Stimulated activated CD4-positive, alpha-beta T cell treated with anti-CD3 and anti-CD28 coated beads, Interleukin-15, amount 100 ng/mL, for 24 hours (primary cell): Measurements from ENCODE around the gene BPIFA1.

ENCODE experiments used
- DNase-seq: peaks from one replicate; pipeline ENCODE4 v3.0.0-alpha.2; 2020

Gene BPIFA1

DNA sequence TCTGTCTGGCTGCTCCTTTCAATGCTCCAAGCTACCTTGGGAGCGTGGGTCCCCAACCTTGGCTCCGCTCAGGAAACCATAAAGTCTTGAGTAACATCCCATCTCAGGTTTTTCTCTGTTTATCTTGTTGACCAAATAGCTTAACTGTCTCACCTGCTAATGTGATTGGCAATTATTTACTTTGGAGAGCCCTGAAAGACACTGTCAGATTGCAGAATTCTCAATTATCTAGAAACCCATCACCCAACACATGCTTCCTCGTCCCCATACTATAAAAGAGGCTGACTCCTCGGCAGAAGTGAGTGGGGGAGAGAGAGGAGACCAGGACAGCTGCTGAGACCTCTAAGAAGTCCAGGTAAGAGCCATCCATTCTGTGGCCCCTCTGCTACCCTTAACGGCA, at the start of gene BPIFA1:
Gene BPIFA1 (plus strand): TSS at position 301 of the 400 bp plus-strand sequence. CDS start 1,716 bp downstream, outside the sequence.
- no peak for DNase-seq

DNA sequence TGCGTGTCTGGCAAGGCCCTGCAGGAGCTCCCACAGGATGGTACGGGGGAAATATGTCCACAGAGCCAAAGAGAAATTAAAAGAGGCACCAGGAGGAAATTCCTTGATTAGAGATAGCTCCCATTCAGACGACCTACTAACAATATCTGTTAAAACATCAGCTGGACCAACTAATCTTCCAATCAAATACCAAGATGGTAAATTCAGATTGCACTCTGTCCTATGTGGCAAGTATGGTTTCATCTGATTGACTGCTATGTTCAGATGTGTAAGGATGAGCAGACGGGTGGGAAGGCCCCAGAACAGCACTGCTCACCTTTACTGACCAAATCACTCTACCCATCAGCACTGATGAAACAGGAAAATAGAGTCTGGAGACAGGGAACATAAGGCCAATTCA, 48.3 kb upstream of the BPIFA1 start:
- DNase-seq, result no peak

DNA sequence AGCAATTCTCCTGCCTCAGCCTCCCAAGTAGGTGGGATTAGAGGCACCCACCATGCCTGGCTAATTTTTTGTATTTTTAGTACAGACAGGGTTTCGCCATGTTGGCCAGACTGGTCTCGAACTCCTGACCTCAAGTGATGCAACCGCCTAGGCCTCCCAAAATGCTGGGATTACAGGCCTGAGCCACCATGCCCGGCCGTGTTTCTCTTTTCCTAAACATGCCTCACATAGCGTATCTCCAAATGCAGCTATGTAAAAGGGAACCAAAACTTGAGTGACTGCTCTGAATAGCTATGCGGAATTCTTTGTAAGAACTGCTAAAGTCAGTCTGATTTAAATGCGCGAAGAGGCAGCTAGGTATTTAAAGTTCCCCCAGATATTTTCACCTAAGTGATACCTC, 47.4 kb upstream of the BPIFA1 start:
- no peak for DNase-seq

DNA sequence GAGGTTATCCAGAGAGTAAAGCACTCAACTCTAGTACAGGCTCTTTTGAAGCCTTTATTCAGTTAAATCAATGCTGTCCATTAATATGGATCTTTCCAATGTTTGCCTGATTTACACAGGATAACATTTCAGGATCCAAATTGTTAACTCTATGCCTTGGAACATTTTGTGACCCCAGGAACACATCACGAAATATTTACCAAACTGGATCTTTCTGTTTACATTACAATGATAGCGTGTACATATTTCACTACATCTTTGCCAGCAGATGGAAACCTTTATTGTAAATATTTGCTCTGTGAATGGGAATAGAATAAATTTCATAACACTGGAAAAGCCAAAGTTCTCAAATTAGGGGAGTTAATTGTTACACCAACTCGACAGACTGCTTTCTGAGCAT, 44.3 kb upstream of the BPIFA1 start:
- no peak for DNase-seq

DNA sequence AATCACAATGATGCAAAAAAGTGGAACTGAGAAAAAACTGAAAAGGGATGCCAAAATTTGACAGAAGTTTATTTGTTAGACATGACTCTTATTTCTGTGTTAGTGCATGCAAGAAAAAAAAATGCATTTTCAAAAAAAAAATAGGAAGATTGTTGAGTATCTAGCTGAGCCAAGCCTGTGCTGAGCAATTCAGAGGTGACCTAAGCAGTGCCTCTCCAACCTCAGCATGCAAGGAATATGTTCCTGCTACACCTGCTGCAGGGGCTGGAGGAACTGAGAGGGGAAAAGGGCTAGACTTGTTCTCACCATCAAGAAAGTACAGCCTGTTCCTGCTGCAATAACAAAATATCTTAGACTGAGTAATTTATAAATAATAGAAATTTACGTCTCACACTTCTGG, 43.8 kb upstream of the BPIFA1 start:
- DNase-seq, result no peak

DNA sequence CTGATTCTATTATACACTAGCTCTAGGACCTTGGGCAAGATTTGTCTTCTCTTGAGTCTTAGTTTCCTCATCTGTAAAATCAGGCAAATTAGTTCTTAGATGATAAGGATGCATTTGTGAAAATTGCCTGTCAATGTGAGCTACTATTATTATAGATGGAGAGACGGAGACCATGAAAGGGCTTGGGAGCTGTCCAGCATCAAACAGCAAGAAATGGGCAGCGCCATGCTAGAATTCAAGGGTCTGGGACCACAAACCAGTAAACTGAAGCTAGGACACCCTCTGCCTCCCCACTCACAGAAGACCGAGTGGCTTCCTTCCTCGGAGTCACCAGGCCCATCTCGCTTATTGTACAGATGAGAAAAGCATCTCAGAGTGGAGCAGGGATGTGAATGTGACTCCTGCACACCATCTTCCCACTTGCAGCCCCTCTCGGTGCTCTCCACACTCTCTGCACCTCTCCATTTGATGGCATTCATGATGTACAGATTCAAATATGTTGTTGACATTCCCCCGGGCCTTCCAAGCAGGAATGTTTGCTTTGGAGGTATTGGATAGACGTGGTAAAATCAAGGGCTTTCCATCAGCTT, 42.8 kb upstream of the BPIFA1 start:
- DNase-seq, result no peak

DNA sequence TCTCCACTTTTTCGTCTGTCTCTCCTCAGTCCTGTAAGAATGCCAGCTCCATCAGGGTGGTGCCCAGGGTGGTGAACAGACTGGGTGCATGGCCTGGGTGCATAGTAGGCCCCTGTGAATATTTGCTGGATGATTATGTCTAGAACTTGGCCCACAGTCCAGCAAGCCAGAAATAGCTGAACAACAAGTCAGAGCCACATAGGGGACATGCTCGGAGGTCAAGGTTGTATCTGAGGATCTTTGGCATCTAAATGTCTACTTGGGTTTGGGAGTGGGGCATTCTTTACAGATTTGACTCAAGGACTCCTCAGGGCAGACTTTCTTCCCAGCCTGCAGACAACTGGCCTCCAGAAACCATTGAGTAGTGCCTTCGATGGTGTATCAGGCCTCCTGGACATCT, 36.8 kb upstream of the BPIFA1 start:
- no peak for DNase-seq

DNA sequence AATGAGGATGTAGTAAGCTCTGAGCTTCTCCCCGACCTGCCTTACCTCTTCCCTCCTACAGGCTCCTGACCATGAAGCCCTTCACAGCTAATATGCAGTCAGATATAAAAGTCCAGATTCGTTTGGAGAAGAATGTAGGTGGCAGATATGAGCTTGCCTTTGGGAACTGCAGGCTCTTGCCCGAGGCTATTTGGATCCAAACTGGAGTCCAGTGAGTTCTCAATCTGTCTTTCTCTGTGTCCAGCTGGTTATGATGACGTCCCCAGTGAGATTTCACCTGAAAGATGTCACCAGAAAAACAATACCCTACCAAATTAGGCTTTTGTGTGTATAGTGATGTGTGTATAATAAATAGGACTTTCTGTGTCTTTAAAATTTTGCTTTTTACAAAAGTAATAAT, 33.3 kb upstream of the BPIFA1 start:
- no peak for DNase-seq

DNA sequence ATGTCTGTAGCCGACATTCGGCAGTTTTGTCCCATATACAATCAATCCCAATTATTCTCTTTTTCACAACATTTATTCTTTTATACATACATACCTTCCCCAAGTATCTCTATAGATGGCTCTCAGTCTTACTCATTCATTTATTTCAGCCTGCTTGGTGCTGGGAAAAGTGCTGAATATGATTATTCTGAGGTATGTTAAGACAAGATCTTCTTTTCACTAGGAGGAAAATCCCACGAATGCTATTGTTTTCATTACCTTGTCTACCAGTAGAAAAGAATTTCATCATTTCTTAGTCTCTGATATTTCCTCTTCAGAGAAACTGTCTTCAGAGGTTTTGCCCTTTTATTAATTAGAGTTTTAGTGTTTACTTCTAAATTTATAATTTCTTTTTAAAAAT, 32.4 kb upstream of the BPIFA1 start:
- no peak for DNase-seq

DNA sequence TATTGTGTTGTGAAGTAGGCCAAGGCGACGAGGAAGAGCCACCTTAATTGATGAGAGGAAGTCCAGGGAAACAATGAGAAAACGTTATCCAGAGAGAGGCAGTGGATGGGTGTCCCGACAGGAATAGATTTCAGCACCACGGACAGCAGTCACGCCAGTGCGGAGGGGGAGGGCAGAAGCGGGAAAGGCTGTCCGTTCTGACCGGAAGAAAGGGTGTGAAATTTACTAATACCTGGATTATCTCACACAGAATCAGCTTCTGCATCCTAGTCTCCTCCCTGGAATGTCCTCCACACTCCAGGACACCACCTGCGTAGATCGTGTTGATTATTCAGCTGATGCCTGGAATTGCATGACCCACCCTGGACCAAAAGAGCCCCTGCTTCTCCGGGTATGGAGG, 26.0 kb upstream of the BPIFA1 start:
- peak; percentile 53 for DNase-seq

DNA sequence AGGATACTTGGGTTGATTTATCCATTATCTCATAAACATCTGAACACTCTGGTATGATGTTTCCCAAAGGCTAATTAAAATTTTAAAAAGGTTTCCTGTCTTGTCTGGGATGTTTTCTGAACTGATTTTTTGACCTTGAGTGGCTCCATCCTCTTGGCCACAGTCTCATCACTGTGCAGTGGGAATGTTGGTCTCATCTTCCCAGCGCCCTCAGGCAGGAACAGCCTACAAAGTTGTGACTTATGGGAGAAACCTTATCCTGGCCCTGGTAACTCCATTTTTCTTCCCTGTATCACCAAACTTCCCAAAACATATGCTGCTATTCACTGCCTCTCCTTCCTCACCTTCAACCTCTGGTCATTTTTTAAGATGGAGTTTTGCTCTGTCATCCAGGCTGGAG, 25.4 kb upstream of the BPIFA1 start:
- DNase-seq, result no peak

DNA sequence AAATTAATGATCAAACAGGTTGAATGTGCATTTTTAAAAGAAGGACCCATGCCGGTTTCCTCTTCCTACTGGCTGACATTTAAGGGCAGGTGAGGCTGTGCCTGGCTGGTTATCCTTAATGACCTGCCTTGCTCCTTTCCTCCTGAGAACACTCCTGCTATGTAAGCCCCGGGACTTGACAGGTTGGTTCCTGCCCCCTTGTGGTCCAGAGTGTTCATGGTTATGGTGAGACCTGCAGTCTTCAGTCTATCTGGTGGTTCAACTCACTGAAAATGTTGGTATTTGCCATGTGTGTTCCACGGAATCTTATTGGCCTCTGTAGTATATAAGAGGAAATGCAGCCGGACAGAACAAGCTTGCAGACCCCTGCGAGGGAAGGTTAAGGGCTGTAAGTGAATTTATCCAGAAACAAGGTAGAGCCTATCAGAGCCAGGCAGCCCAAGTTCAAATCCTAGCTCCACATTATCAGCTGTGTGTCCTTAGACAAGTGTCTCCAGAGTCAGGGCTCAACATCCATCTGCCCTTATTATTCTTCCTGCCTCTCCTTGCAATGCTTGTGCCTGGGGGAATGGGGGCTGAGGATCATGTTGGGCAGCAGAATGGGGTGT, 23.9 kb upstream of the BPIFA1 start:
- peak; percentile 50 for DNase-seq

DNA sequence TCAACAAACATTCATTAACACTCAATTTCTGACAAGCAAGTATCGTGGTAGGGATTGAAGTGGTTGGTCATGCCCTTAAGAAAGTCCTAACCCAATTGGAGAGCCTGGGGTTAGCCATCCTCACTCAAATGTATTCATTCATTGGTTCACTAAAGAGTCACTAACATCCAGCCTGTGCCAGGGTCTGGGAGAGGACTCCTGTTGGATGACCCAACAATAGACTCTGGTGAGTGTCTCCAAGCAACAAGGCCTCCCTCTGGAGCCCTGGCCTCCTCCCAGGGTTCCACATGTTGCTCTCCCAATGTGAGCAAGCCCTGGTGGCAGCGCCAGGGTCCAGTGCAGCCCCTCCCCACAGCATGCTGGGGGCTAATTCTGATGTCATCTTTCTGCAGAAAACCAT, 18.7 kb upstream of the BPIFA1 start, which contains the start of gene BPIFA3:
Gene BPIFA3 (plus strand): TSS at position 301 of the 400 bp plus-strand sequence. CDS start 185 bp downstream, outside the sequence.
- DNase-seq, result no peak

DNA sequence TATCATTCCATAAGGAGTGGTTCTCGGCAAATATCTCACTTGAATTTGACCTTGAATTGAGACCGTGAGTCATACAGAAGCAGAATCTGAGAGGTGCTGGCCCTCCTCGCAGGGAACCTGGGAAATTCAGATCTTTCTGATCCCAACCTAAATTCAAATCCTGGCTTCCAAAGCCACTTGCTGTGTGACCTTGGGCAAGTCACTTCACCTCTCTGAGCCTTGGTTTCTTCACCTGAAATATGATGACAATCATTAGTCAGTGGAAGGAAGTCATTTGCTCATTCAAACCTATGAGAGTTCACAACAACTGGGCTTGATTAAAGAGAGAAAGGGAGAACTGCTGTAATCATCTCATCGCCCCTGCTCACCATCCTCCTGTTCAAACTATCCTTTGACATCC, 11.4 kb upstream of the BPIFA1 start:
- no peak for DNase-seq

DNA sequence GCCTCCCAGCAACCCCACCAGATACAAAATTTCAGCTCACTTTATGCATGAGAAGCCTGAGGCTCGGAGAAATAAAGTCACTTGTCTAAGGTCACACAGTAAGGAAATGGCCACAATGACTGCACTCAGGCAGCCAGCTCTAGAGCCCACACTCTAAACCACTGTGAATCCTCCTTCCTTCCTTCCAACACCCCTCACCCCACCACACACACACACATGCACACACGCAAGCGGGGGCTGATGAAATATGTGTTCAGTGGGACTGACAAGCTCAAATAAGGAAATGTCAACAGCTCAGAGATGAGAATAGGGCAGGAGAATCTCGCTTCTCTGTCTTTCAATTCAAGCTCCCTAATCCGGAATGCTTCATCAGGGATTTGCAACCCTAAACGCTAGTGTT, 6.0 kb upstream of the BPIFA1 start:
- no peak for DNase-seq

DNA sequence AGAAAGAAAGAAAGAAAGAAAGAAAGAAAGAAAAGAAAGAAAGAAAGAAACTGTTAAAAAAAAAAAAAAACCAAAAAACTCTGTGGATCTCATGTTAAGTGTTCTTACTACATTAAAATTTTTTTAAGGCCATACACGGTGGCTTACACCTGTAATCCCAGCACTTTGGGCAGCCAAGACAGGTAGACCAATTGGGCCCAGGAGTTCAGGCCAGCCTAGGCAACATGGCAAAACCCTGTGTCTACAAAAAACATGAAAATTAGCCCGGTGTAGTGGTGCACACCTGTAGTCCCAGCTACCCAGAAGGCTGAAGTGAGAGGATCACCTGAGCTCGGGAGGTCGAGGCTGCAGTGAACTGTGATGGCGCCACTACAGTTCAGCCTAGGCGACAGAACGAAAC, 4.6 kb upstream of the BPIFA1 start:
- DNase-seq, result no peak

DNA sequence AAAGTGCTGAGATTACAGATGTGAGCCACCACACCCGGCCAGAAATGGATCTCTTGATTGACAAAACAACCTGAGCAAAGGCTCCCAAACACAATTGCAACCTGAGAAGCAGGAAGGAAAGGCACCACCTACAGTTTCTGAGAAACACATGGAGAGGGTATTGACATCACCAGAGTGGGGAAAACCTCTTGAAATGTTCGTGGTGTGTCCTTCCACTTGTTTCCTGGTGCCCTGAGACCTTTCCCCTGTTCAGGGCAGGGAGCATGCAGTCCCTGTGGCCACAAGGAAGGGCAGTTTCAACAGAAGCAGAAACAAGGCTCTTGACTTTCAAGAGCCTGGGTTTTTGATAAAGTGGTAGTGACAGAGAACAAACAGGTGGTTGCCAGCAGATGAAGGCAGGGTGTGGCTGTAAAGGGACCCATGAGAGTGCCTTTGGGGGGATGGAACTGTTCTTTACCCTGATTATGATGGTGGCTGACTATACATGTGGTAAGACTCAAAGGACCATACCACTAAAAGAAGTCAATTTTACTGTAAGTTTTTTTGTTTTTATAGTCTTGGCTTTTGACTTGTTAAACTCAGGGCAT, 3.2 kb upstream of the BPIFA1 start:
- DNase-seq, result no peak

DNA sequence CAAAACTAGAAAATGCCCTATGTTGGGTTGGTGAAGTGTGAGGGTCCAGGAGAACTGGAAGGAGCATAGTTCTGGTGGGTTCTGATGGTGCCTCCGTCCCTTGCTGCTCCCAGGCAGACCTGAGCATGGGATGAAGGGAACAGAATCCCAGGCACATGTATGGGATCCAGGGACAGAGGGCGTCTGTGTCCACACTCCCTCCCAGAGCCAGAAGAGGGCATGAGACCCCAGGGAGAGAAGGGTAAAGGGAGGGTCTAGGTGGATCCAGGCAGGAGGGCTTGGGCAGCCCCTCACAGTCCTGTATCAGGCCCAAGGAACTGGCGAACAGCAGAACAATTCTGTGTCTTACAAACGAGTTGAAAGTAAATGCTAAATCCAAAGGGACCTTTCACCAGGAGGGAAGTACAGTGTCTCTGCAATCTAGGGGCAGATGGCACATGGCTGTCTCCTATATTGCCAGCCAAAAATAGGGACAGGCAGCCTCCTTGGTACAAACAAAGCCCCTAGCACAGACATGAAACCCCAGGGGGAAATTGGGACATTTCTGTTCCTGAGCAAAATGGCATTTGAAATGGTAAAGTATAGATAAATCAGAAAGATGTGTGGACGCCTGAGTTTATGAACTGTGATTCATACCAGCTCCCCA, 2.5 kb upstream of the BPIFA1 start:
- DNase-seq, result no peak

DNA sequence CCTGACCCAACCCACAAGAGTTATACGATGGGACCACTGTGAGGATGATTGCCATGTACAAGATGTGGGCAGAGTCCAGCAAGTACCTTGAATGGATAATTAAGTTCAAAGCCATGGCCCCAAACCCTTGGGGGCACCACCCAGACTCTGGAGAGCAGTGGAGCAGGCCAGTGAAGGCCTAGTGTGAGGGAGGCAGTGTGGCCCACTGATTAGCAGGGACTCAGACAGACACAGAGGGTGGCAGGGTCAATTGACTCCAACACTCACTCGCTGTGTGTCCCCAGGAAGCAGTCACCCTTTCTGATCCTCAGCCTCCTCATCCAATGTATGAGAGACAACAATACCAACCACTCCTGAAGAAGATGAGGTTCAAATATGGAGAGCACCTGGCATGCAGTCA, 1.7 kb upstream of the BPIFA1 start:
- DNase-seq, result no peak

DNA sequence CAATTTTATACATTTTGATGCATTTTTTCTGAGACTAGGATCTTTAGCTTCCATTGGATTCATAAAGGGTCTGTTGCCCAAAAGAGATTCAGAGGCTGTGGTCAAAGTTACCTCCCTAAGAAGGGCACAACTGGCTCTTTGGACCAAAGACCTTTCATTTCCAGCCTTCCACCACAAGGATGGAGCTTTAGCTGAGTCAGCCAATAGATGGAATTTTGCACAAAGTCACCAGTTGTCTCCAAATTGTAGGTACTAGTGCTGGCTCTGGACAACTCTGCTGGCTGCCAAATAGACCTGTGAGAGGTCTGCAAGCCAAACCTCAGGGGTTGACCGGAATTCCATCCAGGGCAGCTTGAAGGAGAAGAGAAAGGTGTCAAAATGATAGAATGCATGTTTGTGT, 555 bp downstream of the BPIFA1 start:
- no peak for DNase-seq

DNA sequence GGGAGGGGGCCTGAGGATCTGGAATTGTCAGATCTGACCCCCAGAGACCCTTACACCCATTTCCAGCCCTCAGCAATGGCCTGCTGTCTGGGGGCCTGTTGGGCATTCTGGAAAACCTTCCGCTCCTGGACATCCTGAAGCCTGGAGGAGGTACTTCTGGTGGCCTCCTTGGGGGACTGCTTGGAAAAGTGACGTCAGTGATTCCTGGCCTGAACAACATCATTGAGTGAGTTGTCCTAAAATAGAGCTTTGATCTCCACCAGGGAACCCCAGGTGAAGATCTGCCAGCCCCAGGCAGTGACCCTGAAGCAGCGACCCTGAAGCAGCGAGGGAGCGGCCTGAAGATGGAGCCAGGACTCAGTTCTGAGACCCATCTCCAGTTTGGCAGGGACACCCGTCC, 2.2 kb downstream of the BPIFA1 start:
- DNase-seq, result no peak

DNA sequence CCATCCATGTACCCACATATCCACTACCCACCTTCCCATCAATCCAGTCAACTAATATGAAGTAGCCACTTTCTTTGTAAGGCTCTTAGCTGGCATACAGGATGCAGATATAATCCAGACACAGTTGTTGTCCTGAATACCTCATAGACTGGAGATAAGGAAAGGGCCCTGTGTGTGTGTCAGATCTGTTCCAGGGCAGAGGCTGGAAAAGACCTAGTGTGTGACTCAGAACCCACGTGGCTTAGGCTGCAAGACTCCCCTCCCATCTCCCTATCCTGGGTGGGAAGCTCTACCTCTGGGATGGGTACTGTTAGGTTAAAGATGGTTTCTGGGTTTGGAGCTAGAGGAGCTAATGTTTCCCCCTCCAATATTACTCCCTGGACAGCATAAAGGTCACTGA, 3.6 kb downstream of the BPIFA1 start:
- no peak for DNase-seq

DNA sequence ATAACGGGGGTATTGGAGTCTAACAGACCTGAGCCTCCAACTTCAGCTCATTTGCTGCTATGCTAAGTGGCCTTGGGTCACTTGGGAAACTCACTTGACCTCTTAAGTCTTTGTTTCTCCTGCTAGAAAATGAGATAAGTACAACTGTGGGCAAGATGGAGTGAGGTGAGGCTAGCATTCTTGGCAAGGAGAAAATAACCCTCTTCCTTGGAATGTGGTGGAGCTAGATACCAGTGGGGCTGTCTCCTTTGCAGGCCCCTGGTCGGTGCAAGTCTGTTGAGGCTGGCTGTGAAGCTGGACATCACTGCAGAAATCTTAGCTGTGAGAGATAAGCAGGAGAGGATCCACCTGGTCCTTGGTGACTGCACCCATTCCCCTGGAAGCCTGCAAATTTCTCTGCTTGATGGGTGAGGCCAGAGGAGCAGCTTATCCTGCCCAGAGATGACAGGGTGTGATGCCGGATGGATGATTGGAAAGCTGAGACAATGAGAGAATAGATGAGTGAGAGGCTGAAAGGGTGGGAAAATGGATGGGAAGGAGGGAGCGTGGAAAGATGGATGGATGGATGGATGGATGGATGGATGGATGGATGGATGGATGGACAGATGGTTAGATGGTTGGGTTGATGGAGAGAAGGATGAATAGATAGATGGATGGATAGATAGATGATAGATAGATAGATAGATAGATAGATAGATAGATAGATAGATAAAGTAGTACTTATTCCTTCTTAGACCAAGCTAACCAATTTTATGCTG, 4.4 kb downstream of the BPIFA1 start:
- DNase-seq, result no peak

DNA sequence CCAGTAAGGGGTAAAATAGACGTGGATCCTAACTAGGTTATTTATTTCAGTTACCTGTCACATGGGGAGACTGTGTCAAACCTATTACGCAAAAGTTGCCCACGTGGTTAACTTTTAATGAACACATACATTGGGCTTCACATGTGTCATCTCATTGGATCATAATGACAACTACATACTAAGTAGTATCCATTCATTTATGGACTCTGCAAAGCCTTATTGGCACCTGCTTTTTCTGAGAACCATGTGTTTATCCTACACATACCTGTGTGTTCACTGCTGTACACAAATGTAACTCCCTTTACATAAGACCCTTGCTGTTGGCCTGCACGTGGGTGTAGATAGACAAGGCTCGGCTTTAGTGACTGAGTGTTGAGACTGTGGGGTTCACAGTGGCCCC, 5.1 kb downstream of the BPIFA1 start:
- DNase-seq, result no peak
